ENCODE results near the gene CTDSPL. TPM values are rescaled to one million over a fixed set of nuclear protein-coding genes. Genes with fewer than 3 reads are reported as not detected.
A peak's percentile ranks its signal among the peaks of the same experiment; 100 is the strongest.

Gene CTDSPL
- total RNA-seq, 1 donor from 2014 or later = 30.6 TPM

DNA sequence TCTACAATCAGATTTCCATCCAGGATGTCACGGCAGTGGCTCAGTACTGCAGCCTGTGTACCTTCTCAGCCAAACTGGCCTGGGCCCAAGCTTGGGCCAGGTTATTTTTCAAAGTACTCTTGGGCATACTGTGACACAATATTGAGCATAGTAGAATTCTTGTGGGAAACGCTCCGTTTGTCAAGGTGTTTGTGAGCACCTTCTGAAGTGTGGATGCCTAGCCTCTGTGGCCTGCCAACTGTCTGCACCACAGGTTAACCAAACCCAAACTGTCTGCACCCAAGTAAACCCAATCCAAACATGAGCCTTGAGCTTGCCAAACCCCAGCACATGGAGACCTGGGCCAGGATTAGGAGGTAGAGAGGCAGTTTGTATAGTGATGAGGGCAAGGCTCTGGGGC, 25.4 kb downstream of the CTDSPL start:
- TF ChIP-seq, protein P1, sequence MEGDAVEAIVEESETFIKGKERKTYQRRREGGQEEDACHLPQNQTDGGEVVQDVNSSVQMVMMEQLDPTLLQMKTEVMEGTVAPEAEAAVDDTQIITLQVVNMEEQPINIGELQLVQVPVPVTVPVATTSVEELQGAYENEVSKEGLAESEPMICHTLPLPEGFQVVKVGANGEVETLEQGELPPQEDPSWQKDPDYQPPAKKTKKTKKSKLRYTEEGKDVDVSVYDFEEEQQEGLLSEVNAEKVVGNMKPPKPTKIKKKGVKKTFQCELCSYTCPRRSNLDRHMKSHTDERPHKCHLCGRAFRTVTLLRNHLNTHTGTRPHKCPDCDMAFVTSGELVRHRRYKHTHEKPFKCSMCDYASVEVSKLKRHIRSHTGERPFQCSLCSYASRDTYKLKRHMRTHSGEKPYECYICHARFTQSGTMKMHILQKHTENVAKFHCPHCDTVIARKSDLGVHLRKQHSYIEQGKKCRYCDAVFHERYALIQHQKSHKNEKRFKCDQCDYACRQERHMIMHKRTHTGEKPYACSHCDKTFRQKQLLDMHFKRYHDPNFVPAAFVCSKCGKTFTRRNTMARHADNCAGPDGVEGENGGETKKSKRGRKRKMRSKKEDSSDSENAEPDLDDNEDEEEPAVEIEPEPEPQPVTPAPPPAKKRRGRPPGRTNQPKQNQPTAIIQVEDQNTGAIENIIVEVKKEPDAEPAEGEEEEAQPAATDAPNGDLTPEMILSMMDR (IDR thresholded peaks at IDR 0.05; ENCODE audit: insufficient read depth, low read length, poor library complexity, severe bottlenecking) = no peak
- Histone ChIP-seq H3K27me3 (ENCODE audit: control insufficient read depth, insufficient read depth, low read length) (no peaks in the 10 kb centered on the region), H3K36me3 (ENCODE audit: control insufficient read depth, insufficient read depth, low read length) (no peaks in the 10 kb centered on the region), H3K4me3 (ENCODE audit: low read depth, low read length) (no peak overlapping the region)
- DNase-seq (ENCODE audit: low read depth) = no peak

DNA sequence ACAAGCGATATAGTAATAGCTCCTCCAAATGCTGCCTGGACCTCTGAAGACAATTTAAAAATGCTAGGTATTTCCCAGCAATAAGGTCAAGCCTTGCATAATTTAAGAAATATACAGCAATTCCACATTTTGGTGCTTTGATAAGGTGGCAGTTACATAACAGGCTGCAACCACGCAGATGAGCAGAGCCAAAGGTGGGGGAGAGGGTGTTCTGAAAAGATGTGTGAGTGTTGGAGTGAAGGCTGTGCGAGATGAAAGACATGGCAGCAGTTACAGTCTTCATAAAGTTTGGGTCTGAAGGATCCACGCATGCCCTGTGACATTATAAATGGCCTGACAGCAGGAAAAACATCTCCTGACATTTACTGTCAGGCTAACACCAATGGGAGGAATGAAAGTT, 26.1 kb downstream of the CTDSPL start:
- H3K36me3 ChIP-seq (ENCODE audit: control insufficient read depth, insufficient read depth, low read length) = no peaks in the 10 kb centered on the region
- H3K27me3 ChIP-seq (ENCODE audit: control insufficient read depth, insufficient read depth, low read length) = no peaks in the 10 kb centered on the region
- H3K4me3 ChIP-seq (ENCODE audit: low read depth, low read length) = no peak overlapping the region
- TF ChIP-seq, protein P1 (IDR thresholded peaks at IDR 0.05; ENCODE audit: insufficient read depth, low read length, poor library complexity, severe bottlenecking) = no peak
- no peak for DNase-seq (ENCODE audit: low read depth)

- no peak for DNase-seq (ENCODE audit: low read depth)
- TF ChIP-seq, protein P1 (IDR thresholded peaks at IDR 0.05; ENCODE audit: insufficient read depth, low read length, poor library complexity, severe bottlenecking) = no peak
- no peaks in the 10 kb centered on the region for H3K27me3 ChIP-seq (ENCODE audit: control insufficient read depth, insufficient read depth, low read length)
- no peak overlapping the region for H3K4me3 ChIP-seq (ENCODE audit: low read depth, low read length)
- H3K36me3 ChIP-seq (ENCODE audit: control insufficient read depth, insufficient read depth, low read length) = no peaks in the 10 kb centered on the region
Measured at GRCh38 chr3:37888421-37888820, 26.7 kb downstream of the CTDSPL start.

DNA sequence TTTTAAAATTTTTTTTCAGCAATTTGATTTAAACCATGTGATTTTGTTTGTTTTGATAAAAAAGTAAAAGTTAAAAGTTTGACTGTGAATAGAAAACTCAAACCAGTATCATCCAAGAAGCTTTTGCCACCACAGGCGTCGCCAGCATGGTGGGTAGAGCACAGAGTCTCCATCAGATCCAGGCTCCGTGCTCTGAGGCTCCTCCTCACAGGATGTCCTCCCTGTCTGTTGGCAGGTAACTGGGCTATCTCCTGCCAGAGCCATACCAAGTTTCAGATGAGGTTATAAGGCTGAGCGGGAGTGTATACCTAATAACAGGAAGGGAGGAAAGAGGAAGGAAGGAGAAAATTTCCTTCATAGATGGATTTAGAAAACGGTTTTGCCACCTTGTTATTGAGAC, 28.8 kb downstream of the CTDSPL start:
- Histone ChIP-seq H3K4me3 (ENCODE audit: low read depth, low read length) (no peak overlapping the region), H3K27me3 (ENCODE audit: control insufficient read depth, insufficient read depth, low read length) (no peaks in the 10 kb centered on the region), H3K36me3 (ENCODE audit: control insufficient read depth, insufficient read depth, low read length) (no peaks in the 10 kb centered on the region)
- TF ChIP-seq, protein P1 (IDR thresholded peaks at IDR 0.05; ENCODE audit: insufficient read depth, low read length, poor library complexity, severe bottlenecking) = no peak
- DNase-seq (ENCODE audit: low read depth) = no peak

DNA sequence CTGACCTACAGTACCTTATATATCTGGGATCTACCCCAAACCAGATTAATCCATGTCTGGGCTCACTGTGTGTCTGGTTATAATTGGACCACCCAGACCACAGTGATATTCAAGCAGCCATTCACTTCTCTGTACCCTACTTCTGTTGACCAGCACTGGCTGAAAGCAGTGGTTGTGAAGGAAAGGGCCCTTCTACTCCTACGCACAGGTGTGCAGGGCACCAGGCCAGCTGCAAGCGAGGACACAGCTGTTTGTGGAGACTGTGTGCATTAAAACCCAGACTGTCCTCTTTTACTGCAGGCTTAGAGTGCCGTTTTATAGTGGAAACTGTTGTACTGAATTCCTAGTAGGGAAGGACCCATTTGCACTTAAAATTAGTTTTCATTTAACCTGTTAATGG, 29.5 kb downstream of the CTDSPL start:
- Histone ChIP-seq H3K27me3 (ENCODE audit: control insufficient read depth, insufficient read depth, low read length) (no peaks in the 10 kb centered on the region), H3K36me3 (ENCODE audit: control insufficient read depth, insufficient read depth, low read length) (no peaks in the 10 kb centered on the region), H3K4me3 (ENCODE audit: low read depth, low read length) (no peak overlapping the region)
- DNase-seq (ENCODE audit: low read depth) = no peak
- TF ChIP-seq, protein P1 (IDR thresholded peaks at IDR 0.05; ENCODE audit: insufficient read depth, low read length, poor library complexity, severe bottlenecking) = no peak

DNA sequence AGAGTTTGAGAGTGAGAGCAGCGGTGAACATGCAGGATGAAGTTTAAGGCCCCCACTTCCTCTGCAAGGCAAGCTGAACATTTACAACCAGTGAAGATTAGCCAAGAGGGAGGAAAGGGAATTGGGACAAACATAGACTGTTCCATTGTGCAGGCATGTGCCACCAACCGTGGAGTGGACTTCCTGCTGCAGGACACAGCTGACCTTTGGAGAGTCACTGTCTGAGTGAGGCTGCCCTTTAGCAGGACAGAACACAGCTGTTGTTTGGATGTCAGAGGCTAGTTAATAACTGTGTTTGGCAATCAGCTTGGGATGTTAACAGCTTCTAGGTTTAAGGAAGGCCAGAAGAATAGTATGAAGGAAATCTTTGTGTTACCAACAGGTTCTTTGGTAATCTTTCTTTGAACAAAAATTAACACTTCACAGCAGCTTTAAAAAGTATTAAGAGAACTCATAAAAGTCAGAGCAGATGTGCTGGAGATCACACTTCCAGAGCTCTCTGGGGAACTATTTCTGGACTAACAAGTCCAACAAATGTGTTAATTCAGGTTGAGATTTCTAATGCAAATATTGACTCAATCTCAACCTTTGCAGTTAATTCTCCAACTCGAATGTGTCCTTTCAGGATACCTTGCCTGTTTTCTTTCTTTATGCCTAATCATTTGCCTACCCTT, 31.4 kb downstream of the CTDSPL start:
- TF ChIP-seq, protein P1 (IDR thresholded peaks at IDR 0.05; ENCODE audit: insufficient read depth, low read length, poor library complexity, severe bottlenecking) = no peak
- H3K27me3 ChIP-seq (ENCODE audit: control insufficient read depth, insufficient read depth, low read length) = no peaks in the 10 kb centered on the region
- no peak overlapping the region for H3K4me3 ChIP-seq (ENCODE audit: low read depth, low read length)
- DNase-seq (ENCODE audit: low read depth) = peak; percentile 39
- H3K36me3 ChIP-seq (ENCODE audit: control insufficient read depth, insufficient read depth, low read length) = no peaks in the 10 kb centered on the region
